Prostate gland (tissue), 2 donors: ENCODE data around the gene LUC7L.

Experiments
- CTCF ChIP-seq, 4 experiments: fragments of 200-600 bp in 2 of 4; fragments of 450-650 bp in 2 of 4; sonication (generic) in 2 of 4; IDR thresholded peaks; 1 replicate in 3 of 4; 2 replicates in 1 of 4; pipeline ENCODE4 v1.5.1; 2016 to 2019; ENCODE audit warnings: antibody characterized with exemption in 4 of 4, mild to moderate bottlenecking in 2 of 4, moderate library complexity in 2 of 4
- POLR2A ChIP-seq: fragments of 450-650 bp; IDR thresholded peaks from one replicate; pipeline ENCODE4 v1.6.1; 2016; ENCODE audit warnings: antibody characterized with exemption, mild to moderate bottlenecking
- POLR2AphosphoS5 ChIP-seq: sonication (generic); formaldehyde crosslinking; IDR thresholded peaks from one replicate; pipeline ENCODE4 v1.6.1; 2017; ENCODE audit warnings: antibody characterized with exemption

GRCh38 chr16:185213-185612 is 44.0 kb downstream of the LUC7L start:
- TF ChIP-seq CTCF (IDR thresholded peaks at IDR 0.05), result no peak
- no peak for TF ChIP-seq POLR2A
- no peak for TF ChIP-seq POLR2AphosphoS5
